Ovary (tissue), 3 donors: ENCODE measurements around the gene TRIOBP.

Source experiments
- CTCF ChIP-seq, 3 donors: fragments of 450-650 bp in 2 of 3; fragments of 200-600 bp in 1 of 3; IDR thresholded peaks; one replicate each; pipeline versions ENCODE4 v1.5.1 to v1.8.0; 2016 to 2022; ENCODE audit warnings: antibody characterized with exemption in 3 of 3, mild to moderate bottlenecking in 1 of 3
- POLR2A ChIP-seq: fragments of 450-650 bp; IDR thresholded peaks from one replicate; pipeline ENCODE4 v1.6.1; 2017; ENCODE audit warnings: antibody characterized with exemption, mild to moderate bottlenecking, moderate library complexity
- donor health status: DM: no; HTN: no; CAD: no.

- TF ChIP-seq CTCF (IDR thresholded peaks at IDR 0.05) (no peak), POLR2A (no peak)
Observed at GRCh38 chr22:37777122-37777687, 80.4 kb downstream of the TRIOBP start.
